Memory B cell (primary cell): ENCODE results near the gene STUM.
A peak's percentile ranks its signal among the peaks of the same experiment; 100 is the strongest.

Source experiments
- ATAC-seq: fragments of 150-1000 bp; cut with Tn5 transposase; 2 replicates; pipeline ENCODE4 v1.10.0; 2021; ENCODE audit warnings: low read depth, mild to moderate bottlenecking, moderate library complexity
- DNase-seq, 2 donors: peaks; one replicate each; pipeline ENCODE4 v3.0.0; 2022; ENCODE audit warnings: low spot score in 2 of 2
- H3K27ac Mint-ChIP-seq: one replicate; pipeline ENCODE4 v1.8.0; 2022; ENCODE audit warnings: mild to moderate bottlenecking, moderate library complexity, mixed read lengths
- H3K27me3 Mint-ChIP-seq: one replicate; pipeline ENCODE4 v1.8.0; 2022; ENCODE audit warnings: mixed read lengths
- H3K36me3 Mint-ChIP-seq: one replicate; pipeline ENCODE4 v1.8.0; 2022; ENCODE audit warnings: mild to moderate bottlenecking, mixed read lengths
- H3K4me1 Mint-ChIP-seq: one replicate; pipeline ENCODE4 v1.8.0; 2022; ENCODE audit warnings: mixed read lengths
- H3K4me3 Mint-ChIP-seq: one replicate; pipeline ENCODE4 v1.8.0; 2022; ENCODE audit warnings: mild to moderate bottlenecking, moderate library complexity, mixed read lengths
- H3K9me3 Mint-ChIP-seq: one replicate; pipeline ENCODE4 v1.8.0; 2022; ENCODE audit warnings: mixed read lengths

STUM gene

GRCh38 chr1:226656601-226657277 is 108.2 kb downstream of the STUM start:
- H3K27ac Mint-ChIP-seq, result no peak overlapping the region
- no peaks in the 10 kb centered on the region for H3K9me3 Mint-ChIP-seq
- no peak for DNase-seq
- peaks cover 2% of the 10 kb centered on the region for H3K36me3 Mint-ChIP-seq
- H3K4me3 Mint-ChIP-seq, result peak overlapping the region; percentile 11
- no peaks in the 10 kb centered on the region for H3K27me3 Mint-ChIP-seq
- no peak for ATAC-seq
- peaks cover 65% of the 10 kb centered on the region for H3K4me1 Mint-ChIP-seq

- no peak overlapping the region for H3K4me3 Mint-ChIP-seq
- H3K27ac Mint-ChIP-seq, result no peak overlapping the region
- peaks cover 2% of the 10 kb centered on the region for H3K36me3 Mint-ChIP-seq
- no peaks in the 10 kb centered on the region for H3K27me3 Mint-ChIP-seq
- H3K9me3 Mint-ChIP-seq, result no peaks in the 10 kb centered on the region
- ATAC-seq (no peak), DNase-seq (no peak)
- H3K4me1 Mint-ChIP-seq, result peaks cover 63% of the 10 kb centered on the region
These were observed 109.5 kb downstream of the STUM start for GRCh38 chr1:226657895-226658545.

- no peak overlapping the region for H3K4me3 Mint-ChIP-seq
- no peak for ATAC-seq
- H3K9me3 Mint-ChIP-seq, result no peaks in the 10 kb centered on the region
- peaks cover 64% of the 10 kb centered on the region for H3K4me1 Mint-ChIP-seq
- no peaks in the 10 kb centered on the region for H3K27me3 Mint-ChIP-seq
- DNase-seq, result no peak
- peak overlapping the region; percentile 97 for H3K27ac Mint-ChIP-seq
- H3K36me3 Mint-ChIP-seq, result peaks cover 2% of the 10 kb centered on the region
These were observed 110.1 kb downstream of the STUM start for GRCh38 chr1:226658546-226659125.
